ENCODE results near the gene ZBTB20.
"Not testable (repeated sequence)": the region's sequence is repeated elsewhere in the genome, so short reads cannot be mapped to it uniquely, and the experiment has no call there.

The ZBTB20 gene

DNA sequence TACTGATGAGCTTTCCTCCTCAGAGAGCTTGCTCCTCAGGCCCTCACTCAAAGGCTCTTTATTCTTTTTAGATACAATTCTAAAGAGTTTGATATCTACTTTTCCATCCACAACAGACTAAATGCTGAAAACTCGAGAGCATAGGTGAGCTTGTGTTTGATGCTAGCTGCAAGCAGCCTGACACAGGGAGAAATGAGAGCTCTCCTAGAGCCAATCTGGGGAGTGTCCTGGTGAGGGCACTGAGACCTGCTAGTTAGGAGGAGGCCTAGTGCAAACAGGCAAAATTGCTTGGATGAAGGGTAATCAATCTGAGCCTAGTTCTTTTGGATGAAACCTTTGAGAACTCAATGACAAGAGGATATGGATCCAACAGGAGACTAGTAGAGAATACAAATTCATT is 300.8 kb downstream of the ZBTB20 start:
- no peak overlapping the region for H3K27ac Mint-ChIP-seq
- H3K27me3 Mint-ChIP-seq: no peaks in the 10 kb centered on the region
- H3K9me3 Mint-ChIP-seq: no peaks in the 10 kb centered on the region
- H3K36me3 Mint-ChIP-seq: peaks cover 10% of the 10 kb centered on the region
- no peak overlapping the region for H3K4me3 Mint-ChIP-seq
- H3K4me1 Mint-ChIP-seq: no peaks in the 10 kb centered on the region

DNA sequence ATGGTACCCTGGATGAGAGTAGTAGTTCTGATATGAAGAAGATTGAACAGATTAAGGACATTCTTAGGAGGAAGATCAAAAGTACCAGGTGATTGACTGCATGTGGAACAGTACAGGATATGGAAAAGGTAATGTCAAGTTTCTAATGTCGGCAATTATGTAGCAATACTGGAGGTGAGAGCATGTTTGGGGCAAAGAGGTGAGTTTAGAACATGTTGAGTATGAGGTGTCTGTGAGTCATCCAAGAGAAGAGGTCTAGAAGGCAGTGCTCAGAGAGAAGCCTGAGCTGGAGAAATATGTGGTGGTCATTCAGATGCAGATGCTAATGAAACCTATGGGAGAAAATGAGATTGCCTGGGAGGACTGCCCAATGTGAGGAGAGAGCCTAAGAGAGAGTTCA is 305.6 kb downstream of the ZBTB20 start:
- peaks cover 5% of the 10 kb centered on the region for H3K4me1 Mint-ChIP-seq
- no peaks in the 10 kb centered on the region for H3K27me3 Mint-ChIP-seq
- H3K9me3 Mint-ChIP-seq: no peaks in the 10 kb centered on the region
- peaks cover 23% of the 10 kb centered on the region for H3K36me3 Mint-ChIP-seq
- peak overlapping the region; percentile 20 for H3K27ac Mint-ChIP-seq
- H3K4me3 Mint-ChIP-seq: no peak overlapping the region

DNA sequence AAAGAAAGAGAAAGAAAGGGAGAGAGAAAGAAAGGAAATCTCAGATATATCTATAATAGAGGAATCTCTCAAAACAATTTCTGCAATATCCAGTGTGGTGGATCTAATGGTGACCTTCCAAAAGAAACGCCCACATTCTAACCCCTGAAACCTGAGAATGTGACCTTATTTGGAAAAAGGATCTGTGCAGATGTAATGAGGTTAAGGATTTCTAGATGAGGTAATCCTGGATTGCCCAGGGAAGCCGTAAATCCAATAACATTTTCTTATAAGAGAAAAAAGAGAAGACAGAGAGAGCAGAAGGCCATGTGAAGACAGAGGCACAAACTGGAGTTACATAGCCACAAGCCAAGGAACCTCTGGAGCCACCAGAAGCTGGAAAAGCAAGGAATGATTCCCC is 307.6 kb downstream of the ZBTB20 start:
- Mint-ChIP-seq H3K27ac (no peak overlapping the region), H3K9me3 (no peaks in the 10 kb centered on the region), H3K36me3 (peaks cover 25% of the 10 kb centered on the region)

GRCh38 chr3:114838025-114838424 is 309.1 kb downstream of the ZBTB20 start:
- Mint-ChIP-seq H3K4me3 (no peak overlapping the region), H3K36me3 (peaks cover 21% of the 10 kb centered on the region)

More for the DNA sequence above, 307.6 kb downstream of the ZBTB20 start:
- Mint-ChIP-seq H3K27me3 (no peaks in the 10 kb centered on the region), H3K4me1 (peaks cover 12% of the 10 kb centered on the region), H3K4me3 (no peak overlapping the region)

DNA sequence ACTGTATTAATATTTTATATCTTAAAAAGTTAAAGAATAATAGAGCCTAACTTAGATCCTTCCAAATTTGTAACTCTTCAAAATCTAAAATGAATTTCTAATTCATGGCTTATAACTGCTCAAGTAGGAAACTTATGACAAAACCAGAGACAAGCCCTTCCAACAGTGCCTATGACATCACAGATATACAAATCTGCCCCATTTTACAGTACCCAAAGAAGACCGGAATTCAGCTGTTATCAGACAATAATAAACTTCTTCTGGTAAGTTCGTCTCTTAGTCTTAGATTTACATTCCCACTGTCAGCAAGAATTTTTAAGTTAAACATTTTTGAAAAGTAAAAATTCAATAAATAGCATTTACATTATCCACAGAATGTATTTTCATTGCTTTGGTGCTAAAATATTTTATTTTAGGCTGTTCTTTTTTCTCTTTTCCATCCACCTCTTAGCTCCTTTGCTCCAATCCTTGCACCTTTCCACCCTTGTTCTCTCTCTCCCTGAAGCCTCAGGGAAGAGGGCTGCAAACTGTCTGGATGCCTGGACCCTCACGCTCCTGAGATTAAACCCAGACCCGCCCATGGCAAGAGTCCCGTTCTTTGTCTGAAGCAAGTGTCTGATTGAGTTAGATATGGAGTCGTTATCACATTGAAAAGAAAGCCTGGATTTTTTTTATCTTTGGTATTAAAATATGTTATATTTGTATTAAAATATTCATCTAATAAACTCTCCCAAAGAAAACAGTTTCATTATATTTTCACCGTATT is 312.7 kb downstream of the ZBTB20 start:
- Mint-ChIP-seq H3K27ac (no peak overlapping the region), H3K36me3 (peaks cover 14% of the 10 kb centered on the region), H3K4me3 (no peak overlapping the region), H3K9me3 (no peaks in the 10 kb centered on the region), H3K27me3 (no peaks in the 10 kb centered on the region), H3K4me1 (peaks cover 18% of the 10 kb centered on the region)

More at GRCh38 chr3:114838025-114838424, 309.1 kb downstream of the ZBTB20 start:
- no peaks in the 10 kb centered on the region for H3K9me3 Mint-ChIP-seq
- no peak overlapping the region for H3K27ac Mint-ChIP-seq
- H3K4me1 Mint-ChIP-seq: peaks cover 14% of the 10 kb centered on the region
- H3K27me3 Mint-ChIP-seq: no peaks in the 10 kb centered on the region

DNA sequence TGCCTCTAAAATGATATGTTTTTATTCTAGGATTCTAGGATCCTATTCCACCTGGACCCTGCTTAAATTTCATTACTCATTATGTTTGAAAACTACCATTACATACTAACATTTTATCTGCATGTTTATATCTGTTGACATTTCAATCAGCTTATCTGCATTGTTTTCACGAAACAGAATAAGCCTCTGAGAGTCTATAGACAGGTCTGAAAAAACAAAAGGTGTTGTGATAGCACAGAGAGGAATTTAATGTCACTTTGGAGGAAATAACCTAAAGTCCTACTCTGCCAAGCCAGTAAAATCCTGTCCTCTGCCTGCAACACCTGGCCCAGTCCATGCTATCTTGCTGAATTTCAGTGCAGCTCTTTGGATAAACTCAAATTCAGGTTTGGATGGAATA is 315.2 kb downstream of the ZBTB20 start:
- H3K4me3 Mint-ChIP-seq: no peak overlapping the region
- H3K36me3 Mint-ChIP-seq: peaks cover 4% of the 10 kb centered on the region
- no peaks in the 10 kb centered on the region for H3K9me3 Mint-ChIP-seq
- no peak overlapping the region for H3K27ac Mint-ChIP-seq
- H3K4me1 Mint-ChIP-seq: peaks cover 16% of the 10 kb centered on the region
- H3K27me3 Mint-ChIP-seq: no peaks in the 10 kb centered on the region

GRCh38 chr3:114830652-114831051 is 316.4 kb downstream of the ZBTB20 start:
- no peaks in the 10 kb centered on the region for H3K27me3 Mint-ChIP-seq
- H3K27ac Mint-ChIP-seq: no peak overlapping the region
- H3K36me3 Mint-ChIP-seq: no peaks in the 10 kb centered on the region

GRCh38 chr3:114829783-114830182 is 317.3 kb downstream of the ZBTB20 start:
- Mint-ChIP-seq H3K27me3 (no peaks in the 10 kb centered on the region), H3K27ac (no peak overlapping the region), H3K4me3 (no peak overlapping the region), H3K9me3 (no peaks in the 10 kb centered on the region), H3K36me3 (no peaks in the 10 kb centered on the region), H3K4me1 (peaks cover 12% of the 10 kb centered on the region)

More at GRCh38 chr3:114830652-114831051, 316.4 kb downstream of the ZBTB20 start:
- no peaks in the 10 kb centered on the region for H3K9me3 Mint-ChIP-seq
- H3K4me1 Mint-ChIP-seq: peaks cover 14% of the 10 kb centered on the region
- no peak overlapping the region for H3K4me3 Mint-ChIP-seq

- no peaks in the 10 kb centered on the region for H3K36me3 Mint-ChIP-seq
- peaks cover 9% of the 10 kb centered on the region for H3K4me1 Mint-ChIP-seq
- no peaks in the 10 kb centered on the region for H3K9me3 Mint-ChIP-seq
- H3K27me3 Mint-ChIP-seq: no peaks in the 10 kb centered on the region
- no peak overlapping the region for H3K4me3 Mint-ChIP-seq
- no peak overlapping the region for H3K27ac Mint-ChIP-seq
Observed at GRCh38 chr3:114827495-114827894, 319.6 kb downstream of the ZBTB20 start.

GRCh38 chr3:114824014-114824413 is 323.1 kb downstream of the ZBTB20 start:
- H3K4me3 Mint-ChIP-seq: no peak overlapping the region
- no peaks in the 10 kb centered on the region for H3K36me3 Mint-ChIP-seq
- H3K27me3 Mint-ChIP-seq: no peaks in the 10 kb centered on the region
- H3K27ac Mint-ChIP-seq: no peak overlapping the region
- no peaks in the 10 kb centered on the region for H3K9me3 Mint-ChIP-seq
- peaks cover 4% of the 10 kb centered on the region for H3K4me1 Mint-ChIP-seq

GRCh38 chr3:114823061-114823460 is 324.0 kb downstream of the ZBTB20 start:
- Mint-ChIP-seq H3K36me3 (no peaks in the 10 kb centered on the region), H3K4me3 (no peak overlapping the region), H3K4me1 (peaks cover 4% of the 10 kb centered on the region), H3K27ac (no peak overlapping the region), H3K27me3 (no peaks in the 10 kb centered on the region), H3K9me3 (no peaks in the 10 kb centered on the region)

- Mint-ChIP-seq H3K4me3 (no peak overlapping the region), H3K9me3 (no peaks in the 10 kb centered on the region), H3K27me3 (no peaks in the 10 kb centered on the region), H3K27ac (no peak overlapping the region), H3K4me1 (no peaks in the 10 kb centered on the region), H3K36me3 (peaks cover 12% of the 10 kb centered on the region)
Observed at GRCh38 chr3:114816052-114816451, 331.0 kb downstream of the ZBTB20 start.

DNA sequence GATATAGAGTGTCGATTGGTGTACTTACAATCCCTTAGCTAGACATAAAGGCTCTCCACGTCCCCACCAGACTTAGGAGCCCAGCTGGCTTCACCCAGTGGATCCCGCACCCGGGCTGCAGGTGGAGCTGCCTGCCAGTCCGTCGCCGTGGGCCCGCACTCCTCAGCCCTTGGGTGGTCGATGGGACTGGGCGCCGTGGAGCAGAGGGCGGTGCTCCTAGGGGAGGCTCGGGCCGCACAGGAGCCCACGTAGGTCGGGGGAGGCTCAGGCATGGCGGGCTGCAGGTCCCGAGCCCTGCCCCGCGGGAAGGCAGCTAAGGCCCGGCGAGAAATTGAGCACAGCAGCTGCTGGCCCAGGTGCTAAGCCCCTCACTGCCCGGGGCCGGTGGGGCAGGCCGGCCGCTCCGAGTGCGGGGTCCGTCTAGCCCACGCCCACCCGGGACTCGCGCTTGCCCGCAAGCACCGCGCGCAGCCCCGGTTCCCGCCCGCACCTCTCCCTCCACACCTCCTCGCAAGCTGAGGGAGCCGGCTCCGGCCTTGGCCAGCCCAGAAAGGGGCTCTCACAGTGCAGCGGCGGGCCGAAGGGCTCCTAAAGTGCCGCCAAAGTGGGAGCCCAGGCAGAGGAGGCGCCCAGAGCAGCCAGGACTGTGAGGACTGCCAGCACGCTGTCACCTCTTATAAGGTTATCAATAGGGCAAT is 334.4 kb downstream of the ZBTB20 start:
- H3K9me3 Mint-ChIP-seq, H3K27ac Mint-ChIP-seq, H3K4me3 Mint-ChIP-seq, H3K27me3 Mint-ChIP-seq: not testable (repeated sequence)
- H3K36me3 Mint-ChIP-seq: peaks cover 20% of the 10 kb centered on the region
- H3K4me1 Mint-ChIP-seq: peaks cover 12% of the 10 kb centered on the region

GRCh38 chr3:114809668-114810413 is 337.2 kb downstream of the ZBTB20 start:
- Mint-ChIP-seq H3K4me3 (peak overlapping the region; percentile 15), H3K9me3 (no peaks in the 10 kb centered on the region), H3K4me1 (peaks cover 18% of the 10 kb centered on the region), H3K27me3 (no peaks in the 10 kb centered on the region), H3K36me3 (peaks cover 20% of the 10 kb centered on the region), H3K27ac (no peak overlapping the region)

GRCh38 chr3:114804099-114804498 is 343.0 kb downstream of the ZBTB20 start:
- Mint-ChIP-seq H3K9me3 (no peaks in the 10 kb centered on the region), H3K4me3 (no peak overlapping the region), H3K36me3 (peaks cover 11% of the 10 kb centered on the region), H3K27me3 (no peaks in the 10 kb centered on the region), H3K27ac (no peak overlapping the region), H3K4me1 (peaks cover 27% of the 10 kb centered on the region)
